ENCODE results near the gene FAM222A. TPM values are rescaled to one million over a fixed set of nuclear protein-coding genes. Genes with fewer than 3 reads are reported as not detected.
"Not testable (repeated sequence)": the region's sequence is repeated elsewhere in the genome, so short reads cannot be mapped to it uniquely, and the experiment has no call there.

Gene FAM222A
- total RNA-seq, 2 experiments from 2014 or later, result 0.20 to 0.38 TPM

DNA sequence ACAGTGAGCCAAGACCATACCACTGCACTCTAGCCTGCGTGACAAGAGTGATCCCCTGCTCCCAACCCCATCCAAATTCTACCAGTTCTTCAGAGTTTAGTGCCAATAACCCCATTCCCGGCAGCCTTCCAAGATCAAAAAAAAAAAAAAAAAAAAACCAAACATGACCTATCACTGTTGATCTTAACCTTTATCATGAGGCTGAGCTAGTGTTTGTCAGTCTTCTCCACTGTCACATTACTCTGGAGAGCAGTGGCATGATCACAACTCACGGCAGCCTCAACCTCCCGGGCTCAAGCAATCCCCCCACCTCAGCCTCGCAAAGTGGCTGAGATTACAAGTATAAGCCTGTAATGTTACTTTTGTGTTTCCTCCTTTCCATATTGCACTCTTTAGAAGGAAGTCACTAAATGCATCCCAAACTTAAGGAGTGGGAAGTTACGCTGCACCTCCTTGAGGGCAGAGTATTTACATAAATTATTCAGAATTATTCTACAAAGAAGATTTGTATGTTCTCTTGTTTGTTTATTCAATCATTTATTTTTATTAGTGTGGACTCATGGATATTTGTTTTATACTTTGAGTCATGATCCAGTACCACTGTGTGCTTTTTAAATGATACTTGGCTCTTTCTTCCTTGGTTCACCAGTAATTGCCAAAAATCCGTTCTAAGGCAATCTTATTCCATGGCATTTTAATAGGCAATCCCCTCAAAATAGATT lies 31.5 kb upstream of the FAM222A start:
- Mint-ChIP-seq H3K27me3 (ENCODE audit: low read depth) (peaks cover 4% of the 10 kb centered on the region), H3K4me1 (ENCODE audit: low read depth) (no peaks in the 10 kb centered on the region), H3K9me3 (no peaks in the 10 kb centered on the region), H3K27ac (no peak overlapping the region), H3K36me3 (ENCODE audit: low read depth) (no peaks in the 10 kb centered on the region), H3K4me3 (no peak overlapping the region)
- no peak for DNase-seq
- CTCF ChIA-PET, result interaction anchor here (1.1 kb wide), 1 partner anchor 92 kb away, joined by 3 read pairs; no protein-coding TSS in a partner anchor
- intact Hi-C loops (cut with micrococcal nuclease), result no loop called here

DNA sequence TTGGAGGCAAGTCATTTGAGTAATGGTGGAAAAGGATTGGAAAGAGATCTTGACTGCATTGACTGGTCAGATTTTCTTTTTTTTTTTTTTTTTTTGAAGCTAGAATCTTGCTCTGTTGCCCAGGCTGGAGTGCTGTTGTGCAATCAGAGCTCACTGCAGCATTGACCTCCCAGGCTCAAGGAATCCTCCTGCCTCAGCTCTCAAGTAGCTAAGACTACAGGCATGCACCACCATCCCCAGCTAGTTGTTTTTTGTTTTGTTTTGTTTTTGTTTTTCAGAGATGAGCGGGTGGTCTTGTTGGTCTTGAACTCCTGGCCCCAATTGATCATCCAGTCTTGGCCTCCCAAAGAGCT lies 30.9 kb upstream of the FAM222A start:
- no peaks in the 10 kb centered on the region for H3K4me1 Mint-ChIP-seq (ENCODE audit: low read depth)
- H3K27ac Mint-ChIP-seq, result no peak overlapping the region
- no peak for DNase-seq
- intact Hi-C loops (cut with micrococcal nuclease), result no loop called here
- CTCF ChIA-PET, result interaction anchor here (1.1 kb wide), 1 partner anchor 91 kb away, joined by 3 read pairs; no protein-coding TSS in a partner anchor
- no peak overlapping the region for H3K4me3 Mint-ChIP-seq
- H3K36me3 Mint-ChIP-seq (ENCODE audit: low read depth), result no peaks in the 10 kb centered on the region
- peaks cover 4% of the 10 kb centered on the region for H3K27me3 Mint-ChIP-seq (ENCODE audit: low read depth)
- H3K9me3 Mint-ChIP-seq, result no peaks in the 10 kb centered on the region

DNA sequence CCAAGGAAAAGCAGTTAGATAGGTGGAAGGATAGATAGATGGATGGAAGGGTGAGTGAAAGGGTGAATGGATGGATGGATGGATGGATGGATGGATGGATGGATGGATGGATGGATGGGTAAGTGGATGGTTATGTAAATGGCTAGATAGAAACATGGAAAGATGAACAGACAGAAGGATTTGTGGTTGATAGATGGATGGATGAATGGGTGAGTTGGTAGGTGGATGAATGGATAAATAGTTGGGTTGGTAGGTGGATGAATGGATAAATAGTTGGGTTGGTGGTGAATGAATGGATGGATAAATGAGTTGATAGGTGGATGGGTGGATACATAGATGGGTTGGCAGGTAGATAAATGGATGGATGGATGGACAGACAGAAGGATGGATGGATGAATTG lies 30.3 kb upstream of the FAM222A start:
- Mint-ChIP-seq H3K27ac (no peak overlapping the region), H3K27me3 (ENCODE audit: low read depth) (peaks cover 4% of the 10 kb centered on the region), H3K4me1 (ENCODE audit: low read depth) (no peaks in the 10 kb centered on the region), H3K36me3 (ENCODE audit: low read depth) (no peaks in the 10 kb centered on the region), H3K4me3 (no peak overlapping the region), H3K9me3 (no peaks in the 10 kb centered on the region)
- DNase-seq, result no peak
- CTCF ChIA-PET, result interaction anchor here (1.1 kb wide), 1 partner anchor 91 kb away, joined by 3 read pairs; no protein-coding TSS in a partner anchor
- intact Hi-C loops (cut with micrococcal nuclease), result no loop called here

DNA sequence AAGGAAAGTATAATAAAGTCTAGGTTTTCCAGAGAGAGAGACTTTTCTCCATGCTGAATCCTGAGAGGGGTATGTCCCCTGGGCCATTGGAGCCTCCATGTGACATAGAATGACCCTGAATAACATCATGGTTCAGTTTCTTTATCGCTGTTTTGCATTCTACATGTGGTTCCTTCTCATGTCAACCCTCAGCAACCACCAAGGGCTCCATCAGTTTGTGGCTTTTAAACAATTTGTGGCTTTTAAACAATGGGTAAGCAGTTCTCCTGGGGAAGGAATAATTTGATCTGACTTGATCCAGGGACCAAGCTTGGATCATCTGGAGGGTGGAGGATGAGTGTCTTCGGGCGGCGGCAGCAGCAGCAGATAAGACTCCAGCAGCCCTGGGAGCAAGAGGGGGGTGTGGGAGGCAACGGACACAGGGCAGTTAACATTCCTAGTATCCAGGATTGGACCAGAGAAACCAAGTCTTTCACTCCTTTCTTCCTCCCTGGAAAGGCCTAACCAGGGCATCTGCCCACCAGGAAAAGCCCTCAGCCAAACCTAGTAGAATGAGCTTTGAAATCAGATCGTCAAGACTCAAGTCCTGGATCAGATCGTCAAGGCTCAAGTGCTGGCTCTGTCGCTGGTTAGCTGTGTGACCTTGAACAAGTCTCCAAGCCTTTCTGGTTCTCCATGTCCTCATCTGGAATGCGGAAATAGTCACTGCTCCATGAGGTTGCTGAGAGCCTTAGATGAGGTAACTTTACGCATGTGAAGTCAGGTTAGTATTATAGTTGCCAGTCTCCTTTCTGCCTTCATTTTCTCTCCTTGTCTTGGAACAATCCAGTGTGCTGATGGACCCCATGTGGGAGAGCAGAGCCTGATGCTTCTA lies 27.8 kb upstream of the FAM222A start:
- Mint-ChIP-seq H3K4me3 (no peak overlapping the region), H3K36me3 (ENCODE audit: low read depth) (no peaks in the 10 kb centered on the region), H3K27ac (no peak overlapping the region), H3K4me1 (ENCODE audit: low read depth) (no peaks in the 10 kb centered on the region), H3K9me3 (no peaks in the 10 kb centered on the region), H3K27me3 (ENCODE audit: low read depth) (no peaks in the 10 kb centered on the region)
- intact Hi-C loops (cut with micrococcal nuclease), result no loop called here
- DNase-seq, result no peak
- CTCF ChIA-PET, result interaction anchor here (0.6 to 1.2 kb wide), 2 partner anchors 8 to 9 kb away, joined by 3 read pairs; no protein-coding TSS in a partner anchor

DNA sequence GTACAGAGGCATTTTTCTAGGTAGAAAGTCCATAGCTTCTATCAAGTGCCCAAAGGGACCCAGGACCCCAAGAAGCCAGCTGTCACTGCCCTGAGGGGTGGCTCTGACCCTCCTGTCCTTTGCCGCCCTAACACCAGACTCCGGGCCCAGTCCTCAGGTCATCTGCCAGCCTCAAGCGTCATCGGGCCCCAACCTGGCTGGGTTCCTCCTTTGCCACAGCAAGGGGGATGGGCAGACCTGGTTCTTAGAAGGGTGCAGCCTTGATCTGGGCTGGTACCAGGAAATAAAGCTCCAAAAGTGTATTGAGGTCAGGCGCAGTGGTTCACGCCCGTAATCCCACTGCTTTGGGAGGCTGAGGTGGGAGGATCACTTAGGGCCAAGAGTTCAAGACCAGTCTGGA lies 27.1 kb upstream of the FAM222A start:
- no peak overlapping the region for H3K27ac Mint-ChIP-seq
- no peak for DNase-seq
- no peaks in the 10 kb centered on the region for H3K27me3 Mint-ChIP-seq (ENCODE audit: low read depth)
- intact Hi-C loops (cut with micrococcal nuclease), result no loop called here
- no peak overlapping the region for H3K4me3 Mint-ChIP-seq
- H3K36me3 Mint-ChIP-seq (ENCODE audit: low read depth), result no peaks in the 10 kb centered on the region
- H3K4me1 Mint-ChIP-seq (ENCODE audit: low read depth), result no peaks in the 10 kb centered on the region
- CTCF ChIA-PET, result interaction anchor here (1.2 kb wide), 1 partner anchor 10 kb away, joined by 3 read pairs; no protein-coding TSS in a partner anchor
- no peaks in the 10 kb centered on the region for H3K9me3 Mint-ChIP-seq

DNA sequence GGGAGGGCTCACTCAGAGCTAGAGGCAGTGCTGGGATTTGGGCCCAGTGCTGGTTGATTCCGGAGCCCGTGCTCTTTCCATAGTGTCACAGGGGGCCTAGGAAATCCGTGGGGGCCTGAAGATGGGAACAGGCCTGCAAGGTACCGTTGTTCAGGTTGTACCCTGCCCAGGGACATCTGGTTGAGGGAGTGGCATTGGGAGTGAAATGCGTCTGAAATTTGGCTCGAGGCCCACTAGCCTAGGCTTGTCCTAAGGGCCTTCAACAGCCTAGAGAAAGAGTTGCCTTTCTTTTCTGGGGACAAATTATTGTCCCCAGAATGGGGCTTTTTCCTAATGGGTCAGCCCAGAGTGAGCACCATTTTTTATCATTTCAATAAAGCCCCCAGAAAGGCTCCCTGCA lies 26.4 kb upstream of the FAM222A start:
- Mint-ChIP-seq H3K27ac (no peak overlapping the region), H3K36me3 (ENCODE audit: low read depth) (no peaks in the 10 kb centered on the region), H3K27me3 (ENCODE audit: low read depth) (peaks cover 2% of the 10 kb centered on the region), H3K4me1 (ENCODE audit: low read depth) (no peaks in the 10 kb centered on the region), H3K4me3 (no peak overlapping the region), H3K9me3 (no peaks in the 10 kb centered on the region)
- intact Hi-C loops (cut with micrococcal nuclease), result no loop called here
- CTCF ChIA-PET, result interaction anchor here (1.2 kb wide), 1 partner anchor 10 kb away, joined by 3 read pairs; no protein-coding TSS in a partner anchor
- DNase-seq, result no peak

DNA sequence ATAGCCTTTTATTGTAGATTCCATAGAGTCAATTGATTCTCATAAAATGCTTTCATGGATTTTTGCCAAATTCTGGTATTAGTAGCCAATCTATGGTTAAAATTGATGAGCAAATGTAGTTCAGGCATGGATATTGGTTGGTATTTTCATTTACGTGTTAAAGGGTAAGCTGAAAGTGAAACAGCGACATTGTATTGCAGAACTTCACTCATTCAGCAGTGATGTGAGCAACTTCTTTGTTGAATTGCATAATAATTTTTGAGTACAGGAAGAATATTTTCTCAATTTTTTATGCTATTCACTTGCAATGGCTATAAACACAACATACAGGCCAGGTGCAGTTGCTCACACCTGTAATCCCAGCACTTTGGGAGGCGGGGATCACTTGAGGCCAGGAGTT lies 24.2 kb upstream of the FAM222A start:
- H3K27me3 Mint-ChIP-seq (ENCODE audit: low read depth), result peaks cover 7% of the 10 kb centered on the region
- no peak overlapping the region for H3K4me3 Mint-ChIP-seq
- H3K4me1 Mint-ChIP-seq (ENCODE audit: low read depth), result no peaks in the 10 kb centered on the region
- no peaks in the 10 kb centered on the region for H3K36me3 Mint-ChIP-seq (ENCODE audit: low read depth)
- CTCF ChIA-PET, result no interaction called here
- no peak overlapping the region for H3K27ac Mint-ChIP-seq
- intact Hi-C loops (cut with micrococcal nuclease), result no loop called here
- no peak for DNase-seq
- no peaks in the 10 kb centered on the region for H3K9me3 Mint-ChIP-seq

DNA sequence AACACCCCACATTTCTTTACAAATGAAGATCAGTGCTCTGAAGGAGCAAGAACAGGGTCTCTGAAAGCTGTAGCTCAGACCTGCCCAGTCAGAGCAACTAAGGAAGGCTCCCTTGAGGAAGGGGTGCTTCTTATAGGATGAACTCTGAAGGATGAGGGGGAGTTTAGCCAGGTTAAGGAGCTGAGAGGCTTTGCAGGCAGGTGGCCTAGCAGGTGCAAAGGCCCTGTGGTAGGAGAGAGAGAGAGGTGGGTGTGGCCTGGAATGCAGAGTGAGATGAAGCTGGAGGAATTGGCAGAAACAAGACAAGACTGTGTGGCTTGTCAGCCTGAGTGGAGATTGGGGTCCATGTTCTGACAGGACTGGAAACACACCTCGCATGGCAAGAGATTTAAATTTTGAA lies 20.5 kb upstream of the FAM222A start:
- Mint-ChIP-seq H3K27me3 (ENCODE audit: low read depth) (peaks cover 7% of the 10 kb centered on the region), H3K9me3 (no peaks in the 10 kb centered on the region), H3K36me3 (ENCODE audit: low read depth) (no peaks in the 10 kb centered on the region), H3K4me1 (ENCODE audit: low read depth) (no peaks in the 10 kb centered on the region), H3K27ac (no peak overlapping the region), H3K4me3 (no peak overlapping the region)
- intact Hi-C loops (cut with micrococcal nuclease), result no loop called here
- DNase-seq, result no peak
- CTCF ChIA-PET, result interaction anchor here (0.6 kb wide), 1 partner anchor 8 kb away, joined by 3 read pairs; no protein-coding TSS in a partner anchor

DNA sequence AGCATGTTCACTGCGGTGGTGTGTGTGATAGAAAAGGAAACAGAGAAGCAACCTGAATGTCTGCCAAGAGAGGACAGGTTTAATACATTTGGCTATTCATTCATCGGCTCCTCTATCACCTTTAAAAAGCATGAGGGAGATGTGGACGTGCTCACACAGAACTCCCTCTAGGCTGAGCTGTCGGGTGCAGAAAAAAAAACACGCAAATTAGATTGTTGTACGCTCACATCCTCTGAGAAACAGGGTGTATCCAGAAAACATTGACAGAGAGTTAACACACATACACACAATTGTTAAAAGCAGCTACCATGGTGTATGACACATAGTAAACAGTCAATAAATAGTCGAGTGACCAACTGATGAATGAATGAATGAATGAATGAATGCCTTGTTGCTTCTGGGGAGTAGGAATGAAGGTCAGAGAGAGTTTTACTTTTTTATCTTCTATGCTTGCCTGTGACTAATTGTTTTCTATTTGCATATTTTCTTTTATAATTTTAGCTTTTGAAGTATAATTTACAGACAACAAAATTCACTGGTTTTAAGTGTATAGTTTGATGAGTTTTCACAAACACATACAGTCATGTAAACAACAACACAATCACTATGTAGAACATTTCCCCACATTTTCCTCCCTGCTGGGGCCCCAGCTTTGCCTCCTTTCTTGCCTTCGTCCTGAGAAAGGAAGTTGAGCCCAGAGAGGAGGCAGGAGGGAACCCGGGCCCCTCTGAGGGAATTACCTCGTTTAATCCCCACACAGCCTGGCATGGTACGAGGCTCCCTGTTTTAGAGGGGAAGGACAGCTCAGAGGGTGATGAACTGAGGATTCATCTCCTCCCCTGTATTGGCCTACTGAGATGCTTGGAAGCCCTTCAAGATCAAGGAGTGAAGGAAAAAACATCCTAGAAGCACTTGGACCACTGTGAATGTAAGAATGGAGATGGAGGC lies 19.7 kb upstream of the FAM222A start:
- CTCF ChIA-PET, result interaction anchor here (0.5 to 0.6 kb wide), 2 partner anchors 9 to 105 kb away, joined by 3 read pairs; no protein-coding TSS in a partner anchor
- H3K4me3 Mint-ChIP-seq, result no peak overlapping the region
- H3K27me3 Mint-ChIP-seq (ENCODE audit: low read depth), result peaks cover 7% of the 10 kb centered on the region
- intact Hi-C loops (cut with micrococcal nuclease), result no loop called here
- no peaks in the 10 kb centered on the region for H3K9me3 Mint-ChIP-seq
- DNase-seq, result no peak
- H3K36me3 Mint-ChIP-seq (ENCODE audit: low read depth), result no peaks in the 10 kb centered on the region
- no peaks in the 10 kb centered on the region for H3K4me1 Mint-ChIP-seq (ENCODE audit: low read depth)
- no peak overlapping the region for H3K27ac Mint-ChIP-seq

DNA sequence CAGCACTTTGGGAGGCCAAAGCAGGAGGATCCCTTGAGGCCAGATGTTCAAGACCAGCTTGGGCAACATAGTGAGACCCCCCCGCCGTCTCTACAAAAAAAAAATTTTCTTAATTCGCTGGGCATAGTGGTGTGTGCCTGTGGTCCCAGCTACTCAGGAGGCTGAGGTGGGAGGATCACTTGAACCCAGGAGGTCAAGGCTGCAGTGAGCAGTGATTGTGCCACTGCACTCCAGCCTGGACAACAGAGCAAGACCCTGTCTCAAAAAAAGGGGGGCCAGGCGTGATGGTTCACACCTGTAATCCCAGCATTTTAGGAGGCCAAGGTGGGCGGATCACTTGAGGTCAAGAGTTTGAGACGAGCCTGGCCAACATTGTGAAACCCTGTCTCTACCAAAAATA lies 19.0 kb upstream of the FAM222A start:
- CTCF ChIA-PET; H3K27ac Mint-ChIP-seq; H3K36me3 Mint-ChIP-seq (ENCODE audit: low read depth); H3K4me1 Mint-ChIP-seq (ENCODE audit: low read depth); DNase-seq; H3K9me3 Mint-ChIP-seq; H3K4me3 Mint-ChIP-seq; H3K27me3 Mint-ChIP-seq (ENCODE audit: low read depth); intact Hi-C loops (cut with micrococcal nuclease): not testable (repeated sequence)

DNA sequence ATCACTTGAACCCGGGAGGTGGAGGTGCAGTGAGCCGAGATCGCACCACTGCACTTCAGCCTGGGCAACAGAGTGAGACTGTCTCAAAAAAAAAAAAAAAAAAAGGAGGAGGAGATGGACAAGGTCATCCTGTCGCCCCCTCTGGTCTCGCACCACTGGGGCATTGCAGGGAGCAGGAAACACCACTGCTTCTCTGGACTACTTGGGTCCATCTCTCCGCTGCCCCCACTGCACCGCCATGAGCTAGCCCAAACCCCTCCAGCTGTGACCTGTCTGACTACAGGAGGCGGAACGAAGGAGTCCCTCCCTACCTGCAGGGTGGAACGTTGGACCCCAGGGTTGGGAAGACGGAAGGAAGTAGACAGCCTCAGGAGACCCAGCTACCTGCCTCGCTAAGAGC lies 18.2 kb upstream of the FAM222A start:
- no peaks in the 10 kb centered on the region for H3K4me1 Mint-ChIP-seq (ENCODE audit: low read depth)
- no peak overlapping the region for H3K27ac Mint-ChIP-seq
- DNase-seq, result no peak
- peaks cover 7% of the 10 kb centered on the region for H3K27me3 Mint-ChIP-seq (ENCODE audit: low read depth)
- intact Hi-C loops (cut with micrococcal nuclease), result no loop called here
- H3K9me3 Mint-ChIP-seq, result no peaks in the 10 kb centered on the region
- CTCF ChIA-PET, result no interaction called here
- no peaks in the 10 kb centered on the region for H3K36me3 Mint-ChIP-seq (ENCODE audit: low read depth)
- no peak overlapping the region for H3K4me3 Mint-ChIP-seq

DNA sequence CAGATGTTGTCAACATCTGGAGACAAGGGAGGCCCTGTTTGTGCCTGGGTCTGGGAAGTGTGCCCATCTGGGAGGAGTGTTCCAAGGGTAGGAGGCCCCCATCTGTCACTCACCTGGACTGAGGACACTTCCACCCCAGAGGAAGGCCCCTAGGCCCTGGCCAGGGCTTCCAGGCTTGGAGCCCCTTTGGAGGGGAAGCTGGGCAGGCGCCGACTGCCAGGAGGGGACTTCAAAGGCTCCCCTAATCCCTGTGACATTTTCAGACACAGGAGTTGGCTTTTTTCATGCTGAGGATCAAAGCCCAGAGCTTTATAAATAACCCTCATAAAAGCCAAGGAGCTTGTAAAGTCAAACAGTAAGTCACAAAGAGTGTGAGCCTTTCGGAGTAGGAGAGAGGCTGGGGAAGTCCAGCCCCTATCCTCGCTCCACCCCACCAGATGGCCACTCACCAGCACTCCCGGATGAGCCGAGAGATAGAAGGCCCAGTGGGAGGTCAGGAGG lies 17.6 kb upstream of the FAM222A start:
- Mint-ChIP-seq H3K4me1 (ENCODE audit: low read depth) (no peaks in the 10 kb centered on the region), H3K27me3 (ENCODE audit: low read depth) (peaks cover 7% of the 10 kb centered on the region), H3K27ac (no peak overlapping the region), H3K9me3 (no peaks in the 10 kb centered on the region), H3K36me3 (ENCODE audit: low read depth) (no peaks in the 10 kb centered on the region), H3K4me3 (no peak overlapping the region)
- DNase-seq, result no peak
- intact Hi-C loops (cut with micrococcal nuclease), result no loop called here
- CTCF ChIA-PET, result no interaction called here
